Breast epithelium (tissue), 4 donors: ENCODE results near the gene ALG12. TPM values are rescaled to one million over a fixed set of nuclear protein-coding genes. Genes with fewer than 3 reads are reported as not detected.
A peak's percentile ranks its signal among the peaks of the same experiment; 100 is the strongest.

Experiments used
- DNase-seq, 2 donors: peaks; one replicate each; pipeline ENCODE4 v3.0.0-alpha.2; 2019; ENCODE audit warnings: low spot score in 2 of 2
- H3K27ac ChIP-seq, 2 donors: fragments of 200-600 bp; sonication (generic) in 1 of 2; one replicate each; pipeline ENCODE4 v1.5.1; 2016 to 2019; ENCODE audit warnings: mild to moderate bottlenecking in 1 of 2
- H3K27me3 ChIP-seq, 2 donors: fragments of 200-600 bp; sonication (generic) in 1 of 2; one replicate each; pipeline versions ENCODE4 v1.5.1 to v1.6.0; 2017 to 2019; ENCODE audit warnings: control low read depth in 1 of 2, mild to moderate bottlenecking in 1 of 2
- H3K36me3 ChIP-seq: fragments of 200-600 bp; one replicate; pipeline ENCODE4 v1.5.1; 2019
- H3K4me1 ChIP-seq, 2 donors: fragments of 200-600 bp; sonication (generic); one replicate each; pipeline ENCODE4 v1.5.1; 2016 to 2019; ENCODE audit warnings: control low read depth in 1 of 2
- H3K4me3 ChIP-seq, 3 donors: fragments of 200-600 bp; sonication (generic); 1 replicate in 2 of 3; 2 replicates in 1 of 3; pipeline ENCODE4 v1.5.1; 2016 to 2019; ENCODE audit warnings: mild to moderate bottlenecking in 3 of 3, moderate library complexity in 2 of 3
- H3K9me3 ChIP-seq, 2 donors: fragments of 200-600 bp; sonication (generic) in 1 of 2; one replicate each; pipeline ENCODE4 v1.5.1; 2016 to 2019; ENCODE audit warnings: control low read depth in 1 of 2
- CTCF ChIP-seq, 3 donors: fragments of 450-650 bp; IDR thresholded peaks; one replicate each; pipeline ENCODE4 v1.5.1; 2016 to 2017; ENCODE audit warnings: antibody characterized with exemption in 3 of 3, mild to moderate bottlenecking in 3 of 3, moderate library complexity in 3 of 3
- POLR2A ChIP-seq: fragments of 450-650 bp; IDR thresholded peaks from one replicate; pipeline ENCODE4 v1.6.1; 2016; ENCODE audit warnings: antibody characterized with exemption, mild to moderate bottlenecking, moderate library complexity
- POLR2AphosphoS5 ChIP-seq, 3 donors: sonication (generic); formaldehyde crosslinking; IDR thresholded peaks; one replicate each; pipeline ENCODE4 v1.6.1; 2017; ENCODE audit warnings: antibody characterized with exemption in 3 of 3
- intact Hi-C: fragments of 100-400 bp; cut with DNase I; formaldehyde crosslinking; loops from one replicate; pipeline ENCODE4 v1.15.1; 2023; ENCODE audit warnings: low total_unique reads
- total RNA-seq, 3 donors: library from RNA; depleted of rRNA; stranded (reverse); fragments of >200 nt; gene quantifications; one replicate each; pipeline ENCODE4 v1.1.0, GENCODE V29; 2016

The ALG12 gene
- total RNA-seq, 3 donors from 2014 or later = 16.6 to 22.4 (median 19.7) TPM

GRCh38 chr22:49943771-49944398 is 25.6 kb upstream of the ALG12 start:
- Histone ChIP-seq H3K4me3 (no peak overlapping the region), H3K4me1 (peaks cover 8 to 24% of the 10 kb centered on the region in 2 donors), H3K27ac (peak overlapping the region; percentile 17 to 70), H3K9me3 (no peaks in the 10 kb centered on the region), H3K36me3 (no peaks in the 10 kb centered on the region), H3K27me3 (no peaks in the 10 kb centered on the region)
- intact Hi-C loops = no loop called here
- TF ChIP-seq POLR2AphosphoS5 (IDR thresholded peaks at IDR 0.05) (no peak), POLR2A (no peak)
- no peak for DNase-seq

- Histone ChIP-seq H3K9me3 (no peaks in the 10 kb centered on the region), H3K27me3 (no peaks in the 10 kb centered on the region), H3K4me1 (peaks cover 8 to 20% of the 10 kb centered on the region in 2 donors), H3K4me3 (no peak overlapping the region), H3K36me3 (no peaks in the 10 kb centered on the region), H3K27ac (peak overlapping the region in 1 of 2 donors; percentile 70)
- intact Hi-C loops = no loop called here
- DNase-seq = no peak
- no peak for TF ChIP-seq CTCF (IDR thresholded peaks at IDR 0.05)
- TF ChIP-seq POLR2A = no peak
- TF ChIP-seq POLR2AphosphoS5 (IDR thresholded peaks at IDR 0.05) = no peak
Observed at GRCh38 chr22:49943405-49943765, 25.1 kb upstream of the ALG12 start.

GRCh38 chr22:49942565-49943404 is 24.5 kb upstream of the ALG12 start:
- TF ChIP-seq POLR2AphosphoS5 (IDR thresholded peaks at IDR 0.05) = no peak
- TF ChIP-seq CTCF (IDR thresholded peaks at IDR 0.05) = no peak
- TF ChIP-seq POLR2A = no peak
- Histone ChIP-seq H3K27ac (peak overlapping the region in 1 of 2 donors; percentile 70), H3K9me3 (no peaks in the 10 kb centered on the region), H3K27me3 (no peaks in the 10 kb centered on the region), H3K4me3 (no peak overlapping the region), H3K4me1 (peaks cover 7 to 14% of the 10 kb centered on the region in 2 donors), H3K36me3 (no peaks in the 10 kb centered on the region)
- no peak for DNase-seq
- intact Hi-C loops = no loop called here

GRCh38 chr22:49941507-49942316 is 23.5 kb upstream of the ALG12 start:
- Histone ChIP-seq H3K4me1 (peaks cover 0 to 13% of the 10 kb centered on the region in 2 donors), H3K36me3 (no peaks in the 10 kb centered on the region), H3K27me3 (no peaks in the 10 kb centered on the region), H3K4me3 (no peak overlapping the region), H3K27ac (no peak overlapping the region), H3K9me3 (no peaks in the 10 kb centered on the region)
- intact Hi-C loops = no loop called here
- TF ChIP-seq POLR2A (no peak), POLR2AphosphoS5 (IDR thresholded peaks at IDR 0.05) (no peak), CTCF (IDR thresholded peaks at IDR 0.05) (no peak)
- DNase-seq = no peak

- H3K4me1 ChIP-seq = peaks cover 14 to 28% of the 10 kb centered on the region in 2 donors
- H3K27ac ChIP-seq = peak overlapping the region; percentile 94 to 99
- TF ChIP-seq POLR2AphosphoS5 (IDR thresholded peaks at IDR 0.05) = no peak
- no peak for TF ChIP-seq CTCF (IDR thresholded peaks at IDR 0.05)
- no peak for TF ChIP-seq POLR2A
- H3K36me3 ChIP-seq = no peaks in the 10 kb centered on the region
- intact Hi-C loops = no loop called here
- H3K9me3 ChIP-seq = no peaks in the 10 kb centered on the region
- no peaks in the 10 kb centered on the region for H3K27me3 ChIP-seq
- no peak for DNase-seq
- H3K4me3 ChIP-seq = no peak overlapping the region
Observed at GRCh38 chr22:49938565-49939136, 20.4 kb upstream of the ALG12 start.
